Endothelial cell of umbilical vein (primary cell): Measurements from ENCODE around the gene ATXN1.

Experiments used
- EZH2 ChIP-seq: IDR thresholded peaks from 2 replicates; pipeline ENCODE4 v1.6.1; 2012; ENCODE audit warnings: borderline replicate concordance, low read depth, mild to moderate bottlenecking, moderate library complexity, low read length, inconsistent platforms; ENCODE audit not compliant: severe bottlenecking
- GATA2 ChIP-seq: IDR thresholded peaks from 2 replicates; pipeline ENCODE4 v1.7.0; 2011; ENCODE audit warnings: low read depth, mild to moderate bottlenecking, moderate library complexity, mixed read lengths, low read length; ENCODE audit not compliant: insufficient read length, insufficient read depth
- MAX ChIP-seq: IDR thresholded peaks from 2 replicates; pipeline ENCODE4 v1.6.1; 2011; ENCODE audit not compliant: insufficient read depth, insufficient read length
- POLR2A ChIP-seq: IDR thresholded peaks from 2 replicates; pipeline ENCODE4 v1.6.1; 2012; ENCODE audit warnings: low read depth, mild to moderate bottlenecking, control low read depth, low read length
- POLR2AphosphoS5 ChIP-seq: IDR thresholded peaks from 2 replicates; pipeline ENCODE4 v1.6.1; 2012; ENCODE audit warnings: low read depth, mild to moderate bottlenecking, control low read depth, low read length, moderate library complexity; ENCODE audit not compliant: insufficient read depth
- TF ChIP-seq, protein P1 (sequence below), 2 donors: IDR thresholded peaks; 1 replicate in 1 of 2; 2 replicates in 1 of 2; pipeline ENCODE4 v1.5.1; 2011; ENCODE audit warnings: low read length in 2 of 2, mild to moderate bottlenecking in 2 of 2, moderate library complexity in 2 of 2, control low read depth in 1 of 2, inconsistent platforms in 1 of 2, low read depth in 1 of 2; ENCODE audit not compliant: insufficient read depth in 1 of 2; ENCODE audit errors: extremely low read depth in 1 of 2

GRCh38 chr6:16653226-16653625 is 108.0 kb downstream of the ATXN1 start:
- TF ChIP-seq POLR2AphosphoS5 (no peak), POLR2A (no peak), EZH2 (no peak), MAX (no peak), GATA2 (no peak)
- TF ChIP-seq, protein P1, sequence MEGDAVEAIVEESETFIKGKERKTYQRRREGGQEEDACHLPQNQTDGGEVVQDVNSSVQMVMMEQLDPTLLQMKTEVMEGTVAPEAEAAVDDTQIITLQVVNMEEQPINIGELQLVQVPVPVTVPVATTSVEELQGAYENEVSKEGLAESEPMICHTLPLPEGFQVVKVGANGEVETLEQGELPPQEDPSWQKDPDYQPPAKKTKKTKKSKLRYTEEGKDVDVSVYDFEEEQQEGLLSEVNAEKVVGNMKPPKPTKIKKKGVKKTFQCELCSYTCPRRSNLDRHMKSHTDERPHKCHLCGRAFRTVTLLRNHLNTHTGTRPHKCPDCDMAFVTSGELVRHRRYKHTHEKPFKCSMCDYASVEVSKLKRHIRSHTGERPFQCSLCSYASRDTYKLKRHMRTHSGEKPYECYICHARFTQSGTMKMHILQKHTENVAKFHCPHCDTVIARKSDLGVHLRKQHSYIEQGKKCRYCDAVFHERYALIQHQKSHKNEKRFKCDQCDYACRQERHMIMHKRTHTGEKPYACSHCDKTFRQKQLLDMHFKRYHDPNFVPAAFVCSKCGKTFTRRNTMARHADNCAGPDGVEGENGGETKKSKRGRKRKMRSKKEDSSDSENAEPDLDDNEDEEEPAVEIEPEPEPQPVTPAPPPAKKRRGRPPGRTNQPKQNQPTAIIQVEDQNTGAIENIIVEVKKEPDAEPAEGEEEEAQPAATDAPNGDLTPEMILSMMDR (IDR thresholded peaks at IDR 0.05; ENCODE audit: extremely low read depth in 1 of 2, insufficient read depth in 1 of 2, low read depth in 1 of 2, low read length in 2 of 2), result no peak
